HCT116 (cell line): ENCODE results near the gene DOK7. TPM values are rescaled to one million over a fixed set of nuclear protein-coding genes. Genes with fewer than 3 reads are reported as not detected.

Experiments
- ATAC-seq: fragments of 200-7000 bp; cut with Tn5 transposase; 2 replicates; pipeline ENCODE4 v1.9.1; 2020; ENCODE audit warnings: mild to moderate bottlenecking, moderate library complexity
- BruUV-seq: library from RNA; stranded (reverse); fragments of 400-500 nt; replicated peaks from 2 replicates; lab custom pipeline; 2021; lab: Mats Ljungman, UMichigan
- CTCF ChIA-PET: fragments of 300-600 bp; sonication (Branson Sonifier 250); formaldehyde crosslinking; loops from one replicate; lab custom pipeline; 2021; ENCODE audit warnings: antibody characterized with exemption; lab: Charles Lee
- POLR2A ChIA-PET: fragments of 300-600, 350-600 bp; sonication (Branson Sonifier 250); formaldehyde crosslinking; loops from one replicate; lab custom pipeline; 2021; ENCODE audit warnings: antibody characterized with exemption; lab: Charles Lee
- RAD21 ChIA-PET, 2 experiments: fragments of 300-600 bp; sonication (Branson Sonifier 250); formaldehyde crosslinking; loops; one replicate each; lab custom pipeline; 2023; ENCODE audit warnings: low total read pairs in 2 of 2; ENCODE audit not compliant: uncharacterized antibody in 2 of 2, unreplicated experiment in 2 of 2, low non-redundant PET in 1 of 2; lab: Charles Lee
- DNase-seq: peaks from one replicate; pipeline ENCODE4 v3.0.0-alpha.2; 2010; ENCODE audit warnings: low read depth, low spot score
- H2AFZ ChIP-seq: fragments of 200-600 bp; shearing (Covaris generic), sonication (generic); 2 replicates; pipeline ENCODE4 v1.6.1; 2017; ENCODE audit warnings: low read depth, mixed run types, mixed read lengths, antibody characterized with exemption, low read length; ENCODE audit not compliant: poor library complexity, severe bottlenecking
- H3K27ac ChIP-seq: 2 replicates; pipeline ENCODE4 v1.5.1; 2012; ENCODE audit warnings: low read depth, low read length
- H3K27me3 ChIP-seq: fragments of 200-600 bp; sonication (generic); 2 replicates; pipeline ENCODE4 v1.6.1; 2016; ENCODE audit warnings: mixed run types, low read length, mixed read lengths; ENCODE audit not compliant: insufficient read depth
- H3K36me3 ChIP-seq, 2 experiments: fragments of 200-500 bp in 1 of 2; fragments of 200-600 bp in 1 of 2; sonication (Bioruptor generic) in 1 of 2; sonication (generic) in 1 of 2; 2 replicates each; pipeline versions ENCODE4 v1.5.1 to v1.6.1; 2014 to 2016; ENCODE audit warnings: low read length in 2 of 2, inconsistent platforms in 1 of 2, mixed read lengths in 1 of 2, mixed run types in 1 of 2; ENCODE audit not compliant: insufficient read depth in 2 of 2, control insufficient read depth in 1 of 2
- H3K4me1 ChIP-seq, 2 experiments: fragments of 200-600 bp in 1 of 2; sonication (generic) in 1 of 2; 2 replicates each; pipeline versions ENCODE4 v1.5.1 to v1.6.1; 2012 to 2017; ENCODE audit warnings: low read length in 2 of 2, inconsistent platforms in 1 of 2, mild to moderate bottlenecking in 1 of 2, mixed read lengths in 1 of 2, mixed run types in 1 of 2, moderate library complexity in 1 of 2; ENCODE audit not compliant: insufficient read depth in 2 of 2, control insufficient read depth in 1 of 2
- H3K4me2 ChIP-seq: fragments of 200-600 bp; sonication (generic); 2 replicates; pipeline ENCODE4 v1.6.1; 2017; ENCODE audit warnings: mixed run types, low read length, mixed read lengths
- H3K4me3 ChIP-seq, 2 experiments: fragments of 200-600 bp in 1 of 2; sonication (generic) in 1 of 2; replicated peaks in 1 of 2; 2 replicates each; pipeline ENCODE4 v1.5.1; 2011 to 2016; ENCODE audit warnings: low read length in 2 of 2, control low read depth in 1 of 2, low read depth in 1 of 2, mild to moderate bottlenecking in 1 of 2, mixed read lengths in 1 of 2, mixed run types in 1 of 2
- H3K79me2 ChIP-seq: fragments of 200-600 bp; sonication (generic); 2 replicates; pipeline ENCODE4 v1.6.1; 2017; ENCODE audit warnings: mild to moderate bottlenecking, mixed run types, low read length, moderate library complexity, mixed read lengths; ENCODE audit not compliant: insufficient read depth
- H3K9ac ChIP-seq: fragments of 200-600 bp; sonication (generic); 2 replicates; pipeline ENCODE4 v1.6.1; 2016; ENCODE audit warnings: low read length, mixed read lengths
- H3K9me2 ChIP-seq: fragments of 200-600 bp; sonication (generic), shearing (Covaris generic); 2 replicates; pipeline ENCODE4 v1.6.1; 2017; ENCODE audit warnings: mixed run types, mild to moderate bottlenecking, moderate library complexity; ENCODE audit not compliant: insufficient read depth
- H3K9me3 ChIP-seq, 2 experiments: fragments of 200-500 bp in 1 of 2; fragments of 200-600 bp in 1 of 2; sonication (Bioruptor generic) in 1 of 2; sonication (generic) in 1 of 2; 2 replicates each; pipeline ENCODE4 v1.6.1; 2014 to 2017; ENCODE audit warnings: low read length in 2 of 2, mixed read lengths in 2 of 2, inconsistent platforms in 1 of 2, low read depth in 1 of 2, mild to moderate bottlenecking in 1 of 2, mixed run types in 1 of 2, moderate library complexity in 1 of 2; ENCODE audit not compliant: control insufficient read depth in 1 of 2, insufficient read depth in 1 of 2
- H4K20me1 ChIP-seq: fragments of 200-600 bp; sonication (generic), shearing (Covaris generic); 2 replicates; pipeline ENCODE4 v1.6.1; 2017; ENCODE audit warnings: mixed run types, mild to moderate bottlenecking, moderate library complexity; ENCODE audit not compliant: insufficient read depth
- EZH2 ChIP-seq: fragments of 200-600 bp; sonication (generic); IDR thresholded peaks from 2 replicates; pipeline ENCODE4 v1.6.1; 2017; ENCODE audit warnings: antibody characterized with exemption, mixed run types
- POLR2AphosphoS5 ChIP-seq: IDR thresholded peaks from 2 replicates; pipeline ENCODE4 v1.6.1; 2011; ENCODE audit warnings: mild to moderate bottlenecking, low read depth, low read length, moderate library complexity
- REST ChIP-seq: IDR thresholded peaks from 2 replicates; pipeline ENCODE4 v1.6.1; 2012; ENCODE audit warnings: low read depth
- SIN3A ChIP-seq: IDR thresholded peaks from 2 replicates; pipeline ENCODE4 v1.6.1; 2012; ENCODE audit warnings: low read depth
- intact Hi-C: fragments of 100-400 bp; cut with micrococcal nuclease; formaldehyde crosslinking; loops from 2 replicates; pipeline ENCODE4 v1.10.0; 2022
- total RNA-seq: library from RNA; stranded (reverse); gene quantifications from one replicate; pipeline ENCODE4 v1.2.1, GENCODE V29; 2021; ENCODE audit not compliant: unreplicated experiment
- TF ChIP-seq, protein P1 (sequence below): IDR thresholded peaks from 2 replicates; pipeline ENCODE4 v1.6.1; 2012

Gene DOK7
- total RNA-seq, 1 experiment from 2014 or later = 2.4 TPM

DNA sequence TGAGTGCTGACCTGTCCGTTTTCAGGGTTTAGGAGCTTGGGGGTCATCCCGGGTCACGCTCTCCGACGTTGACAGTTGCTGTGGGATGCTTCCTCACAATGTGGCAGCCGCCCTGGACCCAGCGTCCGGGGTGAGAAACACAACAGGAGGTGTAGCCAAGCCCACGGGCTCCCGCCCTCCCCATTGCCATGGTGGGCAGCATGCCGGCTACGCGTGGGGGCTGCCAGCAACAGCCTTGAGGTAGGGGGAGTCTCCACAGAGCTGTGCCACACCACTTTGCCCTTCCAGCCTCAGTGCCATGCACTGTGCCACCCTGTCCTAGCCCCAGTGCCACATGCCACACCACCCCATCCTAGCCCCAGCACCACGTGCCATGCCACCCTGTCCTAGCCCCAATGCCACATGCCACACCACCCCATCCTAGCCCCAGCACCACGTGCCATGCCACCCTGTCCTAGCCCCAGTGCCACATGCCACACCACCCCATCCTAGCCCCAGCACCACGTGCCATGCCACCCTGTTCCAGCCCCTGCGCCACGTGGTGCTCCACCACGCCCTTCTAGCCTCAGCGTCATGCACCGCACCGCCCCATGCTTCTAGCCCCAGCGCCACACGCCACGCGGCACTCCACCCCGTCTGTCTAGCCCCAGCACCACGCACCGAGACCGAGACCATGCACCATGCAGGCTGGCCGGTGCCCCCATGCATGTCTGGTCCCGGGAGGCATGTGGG is 29.8 kb upstream of the DOK7 start:
- TF ChIP-seq, protein P1, sequence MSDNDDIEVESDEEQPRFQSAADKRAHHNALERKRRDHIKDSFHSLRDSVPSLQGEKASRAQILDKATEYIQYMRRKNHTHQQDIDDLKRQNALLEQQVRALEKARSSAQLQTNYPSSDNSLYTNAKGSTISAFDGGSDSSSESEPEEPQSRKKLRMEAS = no peak
- TF ChIP-seq POLR2AphosphoS5 (no peak), REST (no peak), EZH2 (no peak), SIN3A (no peak)
- Histone ChIP-seq H4K20me1 (no peaks in the 10 kb centered on the region), H3K9ac (no peak overlapping the region), H3K4me2 (no peak overlapping the region), H3K36me3 (no peaks in the 10 kb centered on the region), H3K4me1 (peaks cover 18 to 26% of the 10 kb centered on the region in 2 experiments), H3K79me2 (no peaks in the 10 kb centered on the region), H3K27me3 (no peaks in the 10 kb centered on the region), H3K4me3 (no peak overlapping the region), H3K27ac (no peak overlapping the region), H3K9me3 (no peaks in the 10 kb centered on the region), H3K9me2 (no peaks in the 10 kb centered on the region), H2AFZ (no peak overlapping the region)
- DNase-seq (no peak), ATAC-seq (no peak)
- no TSS peak for BruUV-seq
- RAD21 ChIA-PET = no interaction called here
- intact Hi-C loops = no loop called here
- CTCF ChIA-PET = no interaction called here
- POLR2A ChIA-PET = no interaction called here
